ENCODE measurements around the gene SCO2.
A peak's percentile ranks its signal among the peaks of the same experiment; 100 is the strongest.
"Not testable (repeated sequence)": the region's sequence is repeated elsewhere in the genome, so short reads cannot be mapped to it uniquely, and the experiment has no call there.

The SCO2 gene

DNA sequence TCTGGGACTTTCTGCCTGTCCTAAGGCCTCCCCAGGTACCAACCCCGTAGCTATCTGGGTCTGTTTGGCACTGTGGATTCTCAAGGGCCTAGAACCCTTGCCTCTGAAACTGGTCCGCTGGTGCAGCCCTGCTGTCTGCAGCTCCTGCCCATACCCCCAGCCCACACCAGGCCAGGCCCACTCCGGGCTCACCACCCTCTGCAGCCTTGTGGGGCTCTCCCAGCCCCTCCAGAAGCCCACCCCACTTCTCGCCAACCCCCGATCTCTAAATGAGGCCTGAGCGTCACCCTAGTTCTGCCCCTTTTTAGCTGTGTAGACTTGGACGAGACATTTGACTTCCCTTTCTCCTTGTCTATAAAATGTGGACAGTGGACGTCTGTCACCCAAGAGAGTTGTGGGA, 25.0 kb upstream of the SCO2 start:
- DNase-seq, result no peak

DNA sequence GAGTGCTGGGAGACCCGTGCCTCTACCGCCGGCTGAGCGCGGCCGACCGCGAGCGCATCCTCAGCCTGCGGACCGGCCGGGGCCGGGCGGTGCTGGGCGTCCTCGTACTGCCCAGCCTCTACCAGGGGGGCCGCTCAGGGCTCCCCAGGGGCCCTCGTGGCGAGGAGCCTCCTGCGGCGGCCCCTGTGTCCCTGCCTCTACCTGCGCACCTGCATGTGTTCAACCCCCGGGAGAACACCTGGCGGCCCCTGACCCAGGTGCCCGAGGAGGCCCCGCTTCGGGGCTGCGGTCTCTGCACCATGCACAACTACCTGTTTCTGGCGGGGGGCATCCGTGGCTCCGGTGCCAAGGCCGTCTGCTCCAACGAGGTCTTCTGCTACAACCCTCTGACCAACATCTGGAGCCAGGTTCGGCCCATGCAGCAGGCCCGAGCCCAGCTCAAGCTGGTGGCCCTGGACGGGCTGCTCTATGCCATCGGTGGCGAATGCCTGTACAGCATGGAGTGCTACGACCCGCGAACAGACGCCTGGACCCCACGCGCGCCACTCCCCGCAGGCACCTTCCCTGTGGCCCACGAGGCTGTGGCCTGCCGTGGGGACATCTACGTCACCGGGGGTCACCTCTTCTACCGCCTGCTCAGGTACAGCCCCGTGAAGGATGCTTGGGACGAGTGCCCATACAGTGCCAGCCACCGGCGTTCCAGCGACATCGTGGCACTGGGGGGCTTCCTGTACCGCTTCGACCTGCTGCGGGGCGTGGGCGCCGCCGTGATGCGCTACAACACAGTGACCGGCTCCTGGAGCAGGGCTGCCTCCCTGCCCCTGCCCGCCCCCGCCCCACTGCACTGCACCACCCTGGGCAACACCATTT, 23.8 kb upstream of the SCO2 start:
- no peak for DNase-seq

GRCh38 chr22:50548040-50548920, 22.9 kb upstream of the SCO2 start:
- DNase-seq, result no peak

GRCh38 chr22:50547263-50547985, 22.0 kb upstream of the SCO2 start:
- DNase-seq, result no peak

DNA sequence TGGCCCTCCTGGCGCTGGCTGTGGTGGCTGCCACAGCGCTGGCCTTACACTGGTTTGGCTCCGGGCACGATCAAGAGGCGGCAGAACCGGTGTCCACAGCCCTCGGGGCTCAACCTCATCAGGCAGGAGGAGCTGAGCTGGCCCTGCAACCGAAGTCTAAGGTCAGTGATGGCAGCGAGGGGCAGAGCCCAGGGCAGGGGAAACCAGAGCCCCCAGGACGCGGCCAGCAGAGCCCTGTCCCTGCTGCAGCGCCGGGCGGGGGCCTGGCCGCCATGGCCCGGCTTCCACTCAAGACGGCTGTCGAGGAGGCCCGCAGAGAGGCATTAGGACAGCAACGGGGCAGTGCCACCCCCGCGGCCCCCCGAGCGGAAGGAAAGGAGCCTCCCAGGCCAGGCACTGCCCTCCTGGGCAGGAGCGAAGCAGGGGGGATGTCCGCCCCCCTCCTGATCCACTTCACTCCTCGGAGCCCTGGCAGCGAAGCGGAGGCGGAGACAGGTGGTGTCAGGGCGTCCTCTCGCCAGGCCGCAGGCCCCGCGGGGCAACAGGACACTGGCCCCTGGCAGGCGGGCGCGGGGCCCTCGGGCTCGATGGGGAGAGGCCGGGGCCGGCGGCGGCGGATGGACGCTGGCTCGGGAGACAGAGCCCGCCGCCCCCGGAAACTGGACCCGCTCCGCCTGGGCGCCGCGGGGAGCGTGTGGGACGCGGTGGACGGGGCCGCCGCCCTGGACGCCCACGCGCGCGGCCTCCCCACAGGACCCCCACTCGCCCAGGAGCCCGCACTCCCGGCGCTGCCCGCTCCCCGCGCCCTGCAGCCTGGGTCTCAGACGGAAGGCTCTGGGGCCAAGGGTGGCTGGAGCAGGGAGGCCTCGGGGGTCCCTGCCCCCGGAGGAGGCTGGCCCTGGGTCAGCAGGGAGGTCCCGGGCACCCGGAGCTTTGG, 21.2 kb upstream of the SCO2 start:
- DNase-seq, result no peak

DNA sequence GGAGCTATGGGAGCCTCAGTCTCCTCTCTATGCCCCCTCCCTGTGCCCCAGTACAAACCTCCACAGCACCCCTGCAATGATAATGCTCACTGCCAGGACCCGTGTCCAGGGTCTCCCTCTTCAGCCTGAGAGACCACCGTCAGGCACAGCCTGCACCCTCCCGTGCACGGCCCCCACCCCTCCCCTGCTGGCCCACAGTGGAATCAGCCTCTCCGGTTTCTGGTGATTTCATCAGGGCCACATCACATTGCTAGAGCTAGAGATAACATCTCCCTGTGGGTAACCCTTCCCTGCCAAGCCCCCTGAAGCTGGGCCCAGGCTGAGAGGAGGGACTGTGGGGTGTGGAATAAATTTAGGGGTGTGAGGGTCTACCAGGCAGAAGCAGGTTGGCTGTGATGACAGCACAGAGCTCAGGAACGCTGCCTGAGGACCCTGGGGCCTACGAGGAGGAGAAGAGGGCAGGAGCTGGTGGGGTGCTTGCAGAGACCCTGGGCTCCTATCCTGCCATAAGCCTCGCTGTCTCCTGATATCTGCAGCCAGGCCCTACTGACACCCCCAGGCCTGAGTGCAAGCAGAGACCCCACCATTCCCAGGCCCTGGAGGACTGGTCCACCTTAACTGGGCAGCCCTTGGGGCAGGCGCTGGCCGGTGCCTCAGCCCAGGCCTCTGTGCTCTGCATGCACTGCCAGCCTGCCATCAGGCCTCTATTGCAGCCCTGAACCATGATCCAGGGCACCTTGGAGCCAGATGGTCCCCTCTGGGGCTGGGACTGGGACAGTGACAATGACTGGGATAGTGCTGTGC, 20.3 kb upstream of the SCO2 start, which contains the start of gene KLHDC7B:
KLHDC7B (plus strand) TSS at position 378 of the 804 bp plus-strand sequence; CDS start at position 723, 345 bp downstream.
- peak; percentile 82 for DNase-seq

- no peak for DNase-seq
Observed at GRCh38 chr22:50544746-50545253, 19.4 kb upstream of the SCO2 start.

DNA sequence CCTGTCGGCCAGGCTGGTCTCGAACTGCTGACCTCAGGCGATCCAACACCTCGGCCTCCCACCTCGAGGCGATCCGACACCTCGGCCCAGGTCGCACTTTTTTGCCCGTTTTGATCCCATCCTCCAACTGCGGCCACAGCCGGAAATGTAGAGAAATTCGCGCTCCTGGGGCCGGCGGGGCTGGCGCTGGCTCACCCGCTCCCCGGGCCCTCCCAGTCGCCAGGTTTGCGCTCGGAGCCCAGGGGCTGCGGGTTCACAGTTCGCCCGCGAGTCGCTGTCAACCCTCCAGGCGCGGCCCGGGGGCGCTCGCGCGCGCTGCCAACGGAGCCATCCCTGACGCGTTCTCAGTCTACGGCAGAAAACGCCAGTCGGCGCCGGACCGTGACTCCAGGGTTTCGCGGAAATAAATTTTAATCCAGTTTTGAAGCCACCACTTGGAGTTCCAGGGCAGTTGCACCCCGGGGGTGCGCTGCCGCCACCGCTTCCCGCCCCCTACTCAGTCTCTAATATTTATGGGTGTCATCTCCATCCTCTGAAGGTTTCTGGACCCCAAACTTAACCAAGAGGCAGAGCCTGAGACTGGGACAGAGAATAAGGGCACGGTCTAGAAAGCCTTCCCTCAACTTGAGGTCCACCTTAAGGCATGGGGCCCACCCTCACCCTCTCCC, 18.8 kb upstream of the SCO2 start:
- DNase-seq, result peak; percentile 71

DNA sequence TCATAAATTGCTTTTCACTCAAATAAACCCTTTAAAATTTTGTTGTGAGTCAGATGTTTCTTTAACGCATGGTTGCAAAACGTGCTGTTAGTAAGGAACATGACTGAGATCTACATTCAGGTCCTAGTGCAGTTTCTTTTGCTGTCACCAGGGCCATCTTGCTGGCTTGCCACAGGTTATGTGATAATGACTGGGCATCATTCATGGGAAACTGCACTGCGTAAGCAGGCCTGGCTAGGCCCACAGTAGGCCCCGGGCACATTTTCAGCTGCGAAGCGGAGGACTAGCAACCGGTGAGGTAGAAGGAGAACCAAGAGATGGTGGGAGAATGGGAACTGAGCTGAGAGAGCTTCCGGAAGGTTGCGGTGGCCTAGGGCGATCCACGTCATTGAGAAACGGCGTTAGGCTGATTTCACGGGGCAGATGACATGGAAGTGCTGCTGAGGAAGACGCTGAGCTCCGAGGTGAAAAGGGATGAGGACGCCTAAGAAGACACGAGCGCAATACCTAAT, 17.1 kb upstream of the SCO2 start:
- no peak for DNase-seq

DNA sequence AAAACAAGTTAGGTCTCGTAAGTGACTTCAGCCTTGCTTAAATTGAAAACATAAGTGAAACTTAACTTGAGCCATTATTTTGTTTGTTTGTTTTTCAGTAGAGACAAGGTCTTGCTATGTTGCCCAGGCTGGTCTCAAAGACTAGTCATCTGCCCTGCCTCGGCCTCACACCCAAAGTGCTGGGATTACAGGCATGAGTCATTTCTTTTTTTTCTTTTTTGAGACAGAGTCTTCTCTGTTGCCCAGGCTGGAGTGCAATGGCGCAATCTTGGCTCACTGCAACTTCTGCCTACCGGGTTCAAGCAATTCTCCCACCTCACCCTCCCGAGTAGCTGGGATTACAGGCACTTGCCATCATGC, 16.2 kb upstream of the SCO2 start:
- DNase-seq, result peak; percentile 84

GRCh38 chr22:50540381-50540780, 15.0 kb upstream of the SCO2 start:
- no peak for DNase-seq

GRCh38 chr22:50537765-50538164, 12.4 kb upstream of the SCO2 start:
- DNase-seq, result no peak

DNA sequence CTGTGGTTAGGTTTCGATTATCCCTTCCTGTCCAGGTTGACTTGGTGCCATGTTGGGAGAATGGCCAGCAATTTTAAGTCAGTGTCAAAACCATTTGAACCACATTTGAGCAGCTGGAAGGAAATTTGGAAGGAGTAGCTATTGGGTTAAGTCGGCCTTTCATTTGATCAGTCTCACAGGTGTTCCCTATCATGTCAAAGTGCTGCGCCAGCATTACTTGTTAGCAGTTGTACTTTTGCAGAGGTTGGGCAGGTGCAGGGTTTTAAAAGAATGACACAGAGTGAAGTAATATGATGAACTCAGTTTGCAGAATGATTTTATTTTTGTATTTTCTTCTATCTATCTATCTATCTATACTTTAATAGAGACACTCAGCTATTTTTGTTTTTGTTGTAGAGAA, 10.8 kb upstream of the SCO2 start:
- DNase-seq, result no peak

DNA sequence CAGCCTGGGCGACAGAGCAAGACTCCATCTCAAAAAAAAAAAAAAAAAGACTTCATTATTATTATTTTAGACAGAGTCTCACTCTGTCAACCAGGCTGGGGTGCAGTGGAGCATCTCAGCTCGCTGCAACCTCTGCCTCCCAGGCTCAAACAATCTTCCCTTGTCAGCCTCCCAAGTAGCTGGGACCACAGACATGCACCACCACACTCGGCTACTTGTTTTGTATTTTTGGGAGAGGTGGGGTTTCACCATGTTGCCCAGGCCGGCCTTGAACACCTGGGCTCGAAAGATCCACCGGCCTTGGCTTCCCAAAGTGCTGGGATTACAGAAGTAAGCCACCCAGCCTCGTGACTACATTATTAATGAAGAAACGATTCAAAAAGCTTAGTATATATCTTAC, 9.7 kb upstream of the SCO2 start:
- DNase-seq, result no peak

DNA sequence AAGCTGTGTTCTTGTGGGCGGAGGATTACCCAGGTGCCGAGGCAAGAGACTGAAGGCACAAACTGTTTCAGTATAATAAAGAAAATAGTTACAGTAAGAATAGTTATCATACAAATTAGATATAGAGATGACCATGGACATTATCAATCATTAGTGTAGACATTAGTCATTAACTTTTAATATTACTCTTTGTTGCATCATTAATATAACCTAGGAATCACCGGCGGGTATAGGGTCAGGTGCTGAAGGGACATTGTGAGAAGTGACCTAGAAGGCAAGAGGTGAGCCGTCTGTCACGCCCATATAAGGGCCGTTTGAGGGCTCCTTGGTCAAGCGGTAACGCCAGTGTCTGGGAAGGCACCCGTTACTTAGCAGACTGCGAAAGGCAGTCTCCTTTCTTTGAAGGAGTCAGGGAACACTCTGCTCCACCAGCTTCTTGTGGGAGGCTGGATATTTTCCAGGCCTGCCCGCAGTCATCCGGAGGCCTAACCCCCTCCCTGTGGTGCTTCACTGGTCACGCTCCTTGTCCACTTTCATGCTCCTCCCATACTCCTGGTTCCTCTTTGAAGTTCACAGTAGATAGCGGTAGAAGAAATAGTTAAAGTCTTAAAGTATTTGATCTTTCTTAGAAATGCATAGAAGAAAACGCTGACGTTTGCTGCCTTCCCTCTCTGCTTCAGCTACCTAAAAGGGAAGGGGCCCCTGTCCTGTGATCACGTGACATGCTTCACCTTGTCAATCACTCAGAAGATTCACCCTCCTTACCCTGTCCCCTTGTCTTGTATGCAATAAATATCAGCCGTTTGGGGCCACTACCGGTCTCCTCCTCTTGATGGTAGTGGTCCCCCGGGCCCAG, 8.7 kb upstream of the SCO2 start:
- not testable (repeated sequence) for DNase-seq

GRCh38 chr22:50532824-50533796, 7.7 kb upstream of the SCO2 start:
- no peak for DNase-seq

DNA sequence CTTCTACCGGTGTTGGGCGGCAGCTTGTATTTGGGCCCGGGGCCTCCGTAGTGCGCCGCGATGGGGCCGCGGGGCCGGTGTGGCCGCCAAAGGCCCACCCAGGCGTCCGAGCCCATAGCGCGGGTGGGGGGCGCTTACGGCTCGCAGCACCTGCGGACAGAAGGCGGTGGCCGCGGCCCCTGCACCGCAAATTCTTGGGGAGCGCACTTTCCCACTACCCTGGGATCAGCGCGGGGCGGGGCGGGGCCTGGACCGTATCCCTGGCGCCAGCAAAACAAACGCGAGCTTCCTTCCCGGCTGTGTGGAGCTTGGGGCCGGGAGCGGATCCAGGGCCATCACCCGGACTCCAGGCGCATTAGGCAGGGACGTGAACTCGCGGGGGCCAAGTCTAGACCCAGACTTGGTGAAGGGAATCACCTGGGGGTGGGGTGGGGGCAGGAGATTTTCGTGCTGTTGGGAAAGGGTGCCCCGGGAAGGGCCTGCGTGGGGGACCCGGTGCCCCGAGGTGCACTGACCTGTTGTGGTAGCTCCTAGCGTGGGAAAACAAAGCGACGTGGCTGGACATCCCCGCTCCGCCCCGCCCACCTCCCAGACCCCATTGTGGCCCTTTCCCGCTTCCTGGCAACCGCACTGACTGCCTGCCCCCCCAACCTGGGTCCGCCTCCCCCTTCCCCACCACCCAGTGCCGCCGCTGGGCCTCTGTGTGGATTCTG, 6.7 kb upstream of the SCO2 start:
- DNase-seq, result peak; percentile 45
